GM21786 (cell line): Measurements from ENCODE around the gene LRCH3.
"Not testable (repeated sequence)": the region's sequence is repeated elsewhere in the genome, so short reads cannot be mapped to it uniquely, and the experiment has no call there.

Source experiments
- ATAC-seq: cut with Tn5 transposase; IDR thresholded peaks from one replicate; pipeline ENCODE4 v1.9.1; 2021; ENCODE audit not compliant: unreplicated experiment

LRCH3 gene

GRCh38 chr3:197921429-197922275 is 130.6 kb downstream of the LRCH3 start:
- not testable (repeated sequence) for ATAC-seq

GRCh38 chr3:197926418-197926817 is 135.4 kb downstream of the LRCH3 start:
- ATAC-seq, result no peak

GRCh38 chr3:197927578-197927977 is 136.5 kb downstream of the LRCH3 start:
- ATAC-seq, result not testable (repeated sequence)

GRCh38 chr3:197936819-197937384 is 145.8 kb downstream of the LRCH3 start:
- ATAC-seq, result no peak
